Measurements from ENCODE around the gene NBAS.
"Not testable (repeated sequence)": the region's sequence is repeated elsewhere in the genome, so short reads cannot be mapped to it uniquely, and the experiment has no call there.

The NBAS gene

DNA sequence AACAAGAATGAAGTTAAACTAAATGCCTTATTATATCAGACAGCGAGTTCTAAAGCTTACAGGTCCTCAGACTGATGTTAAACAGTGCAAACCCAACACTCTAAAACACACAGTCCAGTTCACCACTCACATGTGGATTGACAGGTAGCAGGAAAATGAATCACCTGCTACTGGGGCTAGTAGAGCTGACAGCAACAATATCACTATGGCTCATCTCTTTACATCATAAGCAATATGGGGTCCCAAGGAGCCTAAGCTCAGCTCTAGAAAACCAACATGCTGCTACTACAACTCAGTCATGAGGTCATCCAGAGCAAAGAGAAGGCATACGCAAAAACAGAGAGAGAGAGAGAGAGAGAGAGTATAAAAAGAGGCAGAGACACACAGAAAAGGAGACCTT, 145.4 kb downstream of the NBAS start:
- Mint-ChIP-seq H3K4me3 (no peak overlapping the region), H3K27me3 (ENCODE audit: low read depth) (no peaks in the 10 kb centered on the region), H3K36me3 (ENCODE audit: low read depth) (peaks cover 53% of the 10 kb centered on the region), H3K4me1 (no peaks in the 10 kb centered on the region), H3K9me3 (no peaks in the 10 kb centered on the region), H3K27ac (no peak overlapping the region)
- TF ChIP-seq, protein P1, sequence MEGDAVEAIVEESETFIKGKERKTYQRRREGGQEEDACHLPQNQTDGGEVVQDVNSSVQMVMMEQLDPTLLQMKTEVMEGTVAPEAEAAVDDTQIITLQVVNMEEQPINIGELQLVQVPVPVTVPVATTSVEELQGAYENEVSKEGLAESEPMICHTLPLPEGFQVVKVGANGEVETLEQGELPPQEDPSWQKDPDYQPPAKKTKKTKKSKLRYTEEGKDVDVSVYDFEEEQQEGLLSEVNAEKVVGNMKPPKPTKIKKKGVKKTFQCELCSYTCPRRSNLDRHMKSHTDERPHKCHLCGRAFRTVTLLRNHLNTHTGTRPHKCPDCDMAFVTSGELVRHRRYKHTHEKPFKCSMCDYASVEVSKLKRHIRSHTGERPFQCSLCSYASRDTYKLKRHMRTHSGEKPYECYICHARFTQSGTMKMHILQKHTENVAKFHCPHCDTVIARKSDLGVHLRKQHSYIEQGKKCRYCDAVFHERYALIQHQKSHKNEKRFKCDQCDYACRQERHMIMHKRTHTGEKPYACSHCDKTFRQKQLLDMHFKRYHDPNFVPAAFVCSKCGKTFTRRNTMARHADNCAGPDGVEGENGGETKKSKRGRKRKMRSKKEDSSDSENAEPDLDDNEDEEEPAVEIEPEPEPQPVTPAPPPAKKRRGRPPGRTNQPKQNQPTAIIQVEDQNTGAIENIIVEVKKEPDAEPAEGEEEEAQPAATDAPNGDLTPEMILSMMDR (IDR thresholded peaks at IDR 0.05; ENCODE audit: unreplicated experiment in 3 of 3) = no peak

- TF ChIP-seq, protein P1 (IDR thresholded peaks at IDR 0.05; ENCODE audit: unreplicated experiment in 3 of 3) = no peak
- no peak overlapping the region for H3K4me3 Mint-ChIP-seq
- no peaks in the 10 kb centered on the region for H3K27me3 Mint-ChIP-seq (ENCODE audit: low read depth)
- H3K9me3 Mint-ChIP-seq = peaks cover 3% of the 10 kb centered on the region
- no peaks in the 10 kb centered on the region for H3K4me1 Mint-ChIP-seq
- peaks cover 56% of the 10 kb centered on the region for H3K36me3 Mint-ChIP-seq (ENCODE audit: low read depth)
- H3K27ac Mint-ChIP-seq = no peak overlapping the region
Measured at GRCh38 chr2:15412779-15413178, 148.4 kb downstream of the NBAS start.

DNA sequence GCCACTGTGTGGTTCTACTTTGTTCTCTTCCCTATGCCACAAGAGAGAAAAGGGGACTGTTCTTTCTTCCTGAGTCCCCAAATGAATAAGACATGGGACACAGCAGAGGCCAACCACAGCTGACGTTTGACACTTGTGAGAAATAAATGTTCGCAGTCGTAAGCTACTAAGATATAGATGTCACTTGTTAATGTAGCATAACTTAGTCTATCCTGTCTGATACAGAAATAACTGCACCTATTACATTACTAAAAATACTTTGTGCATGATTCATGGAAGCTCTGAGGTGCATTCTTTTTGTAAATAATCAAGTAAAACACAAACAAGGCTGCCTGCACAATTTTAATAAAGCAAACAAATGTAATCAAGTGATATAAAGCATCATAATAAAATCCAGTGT, 148.8 kb downstream of the NBAS start:
- Mint-ChIP-seq H3K36me3 (ENCODE audit: low read depth) (peaks cover 57% of the 10 kb centered on the region), H3K9me3 (peaks cover 3% of the 10 kb centered on the region), H3K27ac (no peak overlapping the region), H3K4me3 (no peak overlapping the region), H3K4me1 (no peaks in the 10 kb centered on the region), H3K27me3 (ENCODE audit: low read depth) (no peaks in the 10 kb centered on the region)
- TF ChIP-seq, protein P1 (IDR thresholded peaks at IDR 0.05; ENCODE audit: unreplicated experiment in 3 of 3) = no peak

DNA sequence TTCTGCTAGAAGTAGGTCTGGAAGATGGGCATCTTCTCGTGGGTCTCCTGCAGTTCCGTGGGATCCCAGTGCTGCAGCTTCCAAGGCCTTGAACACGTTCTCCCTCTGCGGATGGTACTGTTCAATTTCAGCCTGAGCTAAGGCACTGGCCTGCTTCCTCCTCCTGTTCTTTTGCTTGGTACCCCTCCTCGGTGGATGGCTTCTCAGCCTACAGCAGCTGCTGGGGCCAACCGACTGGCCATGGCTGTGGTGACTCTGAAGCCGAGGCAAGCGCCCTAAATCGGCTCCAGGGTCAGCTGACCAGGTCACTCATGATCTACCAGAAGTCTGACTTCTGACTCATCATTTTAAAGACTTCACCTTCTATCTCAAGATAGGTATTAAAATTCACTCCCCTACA, 150.2 kb downstream of the NBAS start:
- peaks cover 3% of the 10 kb centered on the region for H3K9me3 Mint-ChIP-seq
- H3K36me3 Mint-ChIP-seq (ENCODE audit: low read depth) = peaks cover 56% of the 10 kb centered on the region
- TF ChIP-seq, protein P1 (IDR thresholded peaks at IDR 0.05; ENCODE audit: unreplicated experiment in 3 of 3) = no peak
- H3K4me1 Mint-ChIP-seq = no peaks in the 10 kb centered on the region
- no peak overlapping the region for H3K4me3 Mint-ChIP-seq
- no peaks in the 10 kb centered on the region for H3K27me3 Mint-ChIP-seq (ENCODE audit: low read depth)
- H3K27ac Mint-ChIP-seq = no peak overlapping the region

- Mint-ChIP-seq H3K4me3 (no peak overlapping the region), H3K9me3 (peaks cover 3% of the 10 kb centered on the region), H3K4me1 (no peaks in the 10 kb centered on the region), H3K27ac (no peak overlapping the region), H3K27me3 (ENCODE audit: low read depth) (no peaks in the 10 kb centered on the region), H3K36me3 (ENCODE audit: low read depth) (peaks cover 55% of the 10 kb centered on the region)
- TF ChIP-seq, protein P1 (IDR thresholded peaks at IDR 0.05; ENCODE audit: unreplicated experiment in 3 of 3) = no peak
Measured at GRCh38 chr2:15408759-15409158, 152.4 kb downstream of the NBAS start.

- Mint-ChIP-seq H3K4me3 (no peak overlapping the region), H3K4me1 (no peaks in the 10 kb centered on the region), H3K9me3 (peaks cover 3% of the 10 kb centered on the region), H3K27me3 (ENCODE audit: low read depth) (no peaks in the 10 kb centered on the region), H3K36me3 (ENCODE audit: low read depth) (peaks cover 44% of the 10 kb centered on the region), H3K27ac (no peak overlapping the region)
- TF ChIP-seq, protein P1 (IDR thresholded peaks at IDR 0.05; ENCODE audit: unreplicated experiment in 3 of 3) = no peak
Measured at GRCh38 chr2:15407666-15408065, 153.5 kb downstream of the NBAS start.

- not testable (repeated sequence) for H3K27ac Mint-ChIP-seq; H3K9me3 Mint-ChIP-seq; H3K4me3 Mint-ChIP-seq; H3K4me1 Mint-ChIP-seq; H3K27me3 Mint-ChIP-seq (ENCODE audit: low read depth)
- peaks cover 28% of the 10 kb centered on the region for H3K36me3 Mint-ChIP-seq (ENCODE audit: low read depth)
Measured at GRCh38 chr2:15404511-15404910, 156.6 kb downstream of the NBAS start.
